Gastrocnemius medialis (tissue), 4 donors: ENCODE measurements around the gene ODAPH.

ENCODE experiments used
- POLR2A ChIP-seq, 2 donors: fragments of 450-650 bp; IDR thresholded peaks; one replicate each; pipeline ENCODE4 v1.6.1; 2017; ENCODE audit warnings: antibody characterized with exemption in 2 of 2, mild to moderate bottlenecking in 2 of 2, moderate library complexity in 2 of 2
- TF ChIP-seq, protein P1 (sequence below), 5 experiments: fragments of 450-650 bp in 3 of 5; fragments of 200-600 bp in 2 of 5; sonication (generic) in 2 of 5; IDR thresholded peaks in 4 of 5; conservative IDR thresholded peaks in 1 of 5; 1 replicate in 4 of 5; 2 replicates in 1 of 5; pipeline ENCODE4 v1.5.1; 2016 to 2019; ENCODE audit warnings: antibody characterized with exemption in 5 of 5, mild to moderate bottlenecking in 3 of 5, moderate library complexity in 3 of 5

DNA sequence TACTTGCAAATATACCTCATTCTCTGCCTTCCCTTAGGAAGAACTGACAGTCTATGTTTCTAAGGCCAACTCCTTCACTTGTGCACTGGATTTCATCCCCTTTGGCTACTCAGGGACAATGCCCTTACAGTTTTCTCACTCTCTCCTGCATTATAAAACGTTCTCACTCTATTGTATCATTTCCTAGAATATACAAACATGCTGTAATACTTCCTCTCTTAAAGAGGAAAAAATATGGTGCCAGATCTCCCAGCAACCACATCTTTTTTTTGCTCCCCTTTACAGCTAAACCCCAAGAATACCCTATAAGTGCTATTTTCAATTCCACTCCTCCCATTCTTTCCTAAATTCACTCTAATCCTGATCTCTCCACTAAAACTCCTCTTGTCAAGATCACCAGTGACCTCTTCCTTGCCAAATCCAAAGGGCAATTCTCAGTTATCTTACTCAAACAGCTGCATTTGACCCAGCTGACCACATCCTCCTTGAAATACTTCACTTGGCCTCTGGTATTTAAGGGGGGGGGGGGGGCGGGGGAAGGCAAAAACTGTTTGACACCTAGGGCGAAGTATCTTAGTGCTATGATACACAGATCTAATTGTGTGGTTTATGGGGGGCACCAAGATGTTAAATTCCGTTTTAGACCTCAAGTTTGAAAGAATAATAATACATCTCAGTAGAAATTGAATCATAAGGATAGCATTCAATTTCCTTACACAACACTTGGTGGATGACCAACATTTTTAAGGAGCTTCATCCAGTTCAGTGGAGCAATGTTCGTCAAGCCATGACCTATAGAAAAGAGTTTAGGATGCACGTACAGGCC is 43.3 kb upstream of the ODAPH start:
- TF ChIP-seq, protein P1, sequence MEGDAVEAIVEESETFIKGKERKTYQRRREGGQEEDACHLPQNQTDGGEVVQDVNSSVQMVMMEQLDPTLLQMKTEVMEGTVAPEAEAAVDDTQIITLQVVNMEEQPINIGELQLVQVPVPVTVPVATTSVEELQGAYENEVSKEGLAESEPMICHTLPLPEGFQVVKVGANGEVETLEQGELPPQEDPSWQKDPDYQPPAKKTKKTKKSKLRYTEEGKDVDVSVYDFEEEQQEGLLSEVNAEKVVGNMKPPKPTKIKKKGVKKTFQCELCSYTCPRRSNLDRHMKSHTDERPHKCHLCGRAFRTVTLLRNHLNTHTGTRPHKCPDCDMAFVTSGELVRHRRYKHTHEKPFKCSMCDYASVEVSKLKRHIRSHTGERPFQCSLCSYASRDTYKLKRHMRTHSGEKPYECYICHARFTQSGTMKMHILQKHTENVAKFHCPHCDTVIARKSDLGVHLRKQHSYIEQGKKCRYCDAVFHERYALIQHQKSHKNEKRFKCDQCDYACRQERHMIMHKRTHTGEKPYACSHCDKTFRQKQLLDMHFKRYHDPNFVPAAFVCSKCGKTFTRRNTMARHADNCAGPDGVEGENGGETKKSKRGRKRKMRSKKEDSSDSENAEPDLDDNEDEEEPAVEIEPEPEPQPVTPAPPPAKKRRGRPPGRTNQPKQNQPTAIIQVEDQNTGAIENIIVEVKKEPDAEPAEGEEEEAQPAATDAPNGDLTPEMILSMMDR (IDR thresholded peaks at IDR 0.05 in 4 of 5, conservative IDR thresholded peaks at IDR 0.05 in 1 of 5) = no peak
- no peak for TF ChIP-seq POLR2A (IDR thresholded peaks at IDR 0.05)
